ENCODE data around the gene CARD11. TPM values are rescaled to one million over a fixed set of nuclear protein-coding genes. Genes with fewer than 3 reads are reported as not detected.
"Not testable (repeated sequence)": the region's sequence is repeated elsewhere in the genome, so short reads cannot be mapped to it uniquely, and the experiment has no call there.

CARD11 gene
- total and polyA plus RNA-seq, 2 of the 4 experiments (the other 2 are of a cell fraction) = 0.18 to 0.26 TPM

- H2BK15ac ChIP-seq (ENCODE audit: low read depth, low read length); ATAC-seq (ENCODE audit: low read depth); H3K23ac ChIP-seq (ENCODE audit: low read depth, low read length); H3K56ac ChIP-seq (ENCODE audit: extremely low read depth, insufficient read depth, low read length); in situ Hi-C loops (cut with MboI; ENCODE audit: low sequenced_read_pairs); H2BK20ac ChIP-seq (ENCODE audit: low read depth, low read length); POLR2A ChIA-PET (ENCODE audit: unreplicated experiment); dilution Hi-C loops (cut with HindIII; ENCODE audit: low sequenced_read_pairs, unreplicated experiment); H2AFZ ChIP-seq (replicated peaks; ENCODE audit: low read length, poor library complexity); H3K14ac ChIP-seq (replicated peaks; ENCODE audit: low read depth, low read length); H3K79me1 ChIP-seq (ENCODE audit: low read depth in 1 of 2, low read length in 2 of 2); H3K4me2 ChIP-seq (ENCODE audit: low read depth, low read length); H4K5ac ChIP-seq (ENCODE audit: low read depth, low read length); H3K9me3 ChIP-seq (ENCODE audit: control insufficient read depth, insufficient read depth, low read length); H4K8ac ChIP-seq (ENCODE audit: low read depth in 2 of 2, low read length in 2 of 2); H3K4ac ChIP-seq (ENCODE audit: low read depth, low read length); H3K9ac ChIP-seq (ENCODE audit: low read depth, low read length); H4K20me1 ChIP-seq (ENCODE audit: insufficient read depth, low read length); intact Hi-C loops (cut with micrococcal nuclease); H3K4me3 ChIP-seq (ENCODE audit: insufficient read depth, low read depth, low read length); H2AK9ac ChIP-seq (replicated peaks; ENCODE audit: low read depth, low read length, poor library complexity); H3K27ac ChIP-seq (ENCODE audit: insufficient read depth, low read length); H3K4me1 ChIP-seq (ENCODE audit: control insufficient read depth, insufficient read depth, low read length); DNase-seq; CTCF ChIA-PET; H2BK120ac ChIP-seq (ENCODE audit: low read depth, low read length); H2AK5ac ChIP-seq (ENCODE audit: low read depth, low read length); H3K36me3 ChIP-seq (ENCODE audit: control insufficient read depth, insufficient read depth, low read length); H3K18ac ChIP-seq (ENCODE audit: low read depth, low read length); BruUV-seq (replicated peaks); H2BK5ac ChIP-seq (ENCODE audit: low read depth, low read length, poor library complexity, severe bottlenecking); H3K9me1 ChIP-seq (ENCODE audit: insufficient read depth, low read length); H4K91ac ChIP-seq (ENCODE audit: insufficient read depth, low read depth, low read length): not testable (repeated sequence)
- H3K27me3 ChIP-seq (ENCODE audit: control insufficient read depth, insufficient read depth, low read length) = peaks cover 12% of the 10 kb centered on the region
- 60 to 100% methylated on average over 2 of the region's 2 CpGs for WGBS, 2 experiments (ENCODE audit: extremely low coverage in 2 of 2, insufficient read length in 1 of 2)
Observed at GRCh38 chr7:2920480-2920879, 123.2 kb downstream of the CARD11 start.

Data from IMR-90 (cell line).